ENCODE measurements around the gene AVPR1B.
"Not testable (repeated sequence)": the region's sequence is repeated elsewhere in the genome, so short reads cannot be mapped to it uniquely, and the experiment has no call there.

The AVPR1B gene

GRCh38 chr1:206080026-206080820 lies 37.0 kb downstream of the AVPR1B start:
- DNase-seq (ENCODE audit: low read depth in 2 of 2), result no peak

- DNase-seq (ENCODE audit: low read depth in 2 of 2), result no peak
Measured at GRCh38 chr1:206079135-206079534, 38.1 kb downstream of the AVPR1B start.

- no peak for DNase-seq (ENCODE audit: low read depth in 2 of 2)
Measured at GRCh38 chr1:206075786-206076755, 41.1 kb downstream of the AVPR1B start.

DNA sequence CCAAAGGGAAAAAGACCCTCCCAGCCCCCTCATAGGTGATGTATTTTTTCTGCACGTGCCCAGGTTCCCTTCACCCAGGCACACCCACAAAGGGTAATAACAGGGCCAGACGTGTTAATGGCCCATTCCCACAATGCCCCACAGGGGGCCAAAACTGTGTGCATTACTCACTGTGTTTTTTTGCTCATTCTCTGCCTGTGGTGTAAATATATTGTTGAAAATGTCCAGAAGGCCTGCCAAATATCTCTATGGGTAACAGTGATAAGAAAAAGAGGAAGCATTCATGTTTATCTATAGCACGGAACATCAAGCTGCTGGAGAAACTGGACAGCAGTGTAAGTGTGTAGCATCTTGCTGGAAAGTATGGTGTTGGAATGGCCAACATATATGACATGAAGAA lies 42.3 kb downstream of the AVPR1B start:
- no peak for DNase-seq (ENCODE audit: low read depth in 2 of 2)

DNA sequence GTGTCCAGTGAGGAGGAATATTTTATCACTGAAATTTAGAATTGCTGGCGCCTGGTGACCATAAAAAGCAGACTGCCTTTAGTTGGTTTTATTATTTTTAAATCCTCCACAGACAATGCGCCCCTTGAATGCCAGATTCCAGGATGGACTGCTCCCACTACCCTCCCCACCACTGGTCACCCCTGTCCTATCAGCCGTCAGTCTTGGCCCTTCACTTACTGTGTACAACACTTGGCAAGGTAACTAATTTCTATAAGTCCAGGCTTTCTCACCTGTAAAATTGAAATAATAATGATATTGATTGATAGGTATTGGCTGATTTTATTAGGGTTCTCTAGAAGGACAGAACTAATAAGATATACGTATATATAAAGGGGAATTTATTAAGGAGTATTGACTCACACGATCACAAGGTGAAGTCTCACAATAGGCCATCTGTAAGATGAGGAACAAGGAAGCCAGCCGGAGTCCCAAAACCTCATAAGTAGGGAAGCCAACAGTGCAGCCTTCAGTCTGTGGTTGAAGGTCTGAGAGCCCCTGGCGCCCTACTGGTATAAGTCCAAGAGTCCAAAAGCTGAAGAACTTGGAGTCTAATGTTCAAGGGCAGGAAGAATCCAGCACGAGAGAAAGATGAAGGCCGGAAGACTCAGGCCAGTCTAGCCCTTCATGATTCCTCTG lies 46.4 kb downstream of the AVPR1B start:
- no peak for DNase-seq (ENCODE audit: low read depth in 2 of 2)

GRCh38 chr1:206068314-206068713 lies 48.9 kb downstream of the AVPR1B start:
- no peak for DNase-seq (ENCODE audit: low read depth in 2 of 2)

GRCh38 chr1:206067486-206068227 lies 49.5 kb downstream of the AVPR1B start:
- no peak for DNase-seq (ENCODE audit: low read depth in 2 of 2)

GRCh38 chr1:206066479-206067171 lies 50.6 kb downstream of the AVPR1B start:
- no peak for DNase-seq (ENCODE audit: low read depth in 2 of 2)

- DNase-seq (ENCODE audit: low read depth in 2 of 2), result no peak
Measured at GRCh38 chr1:206065547-206066145, 51.5 kb downstream of the AVPR1B start.

GRCh38 chr1:206064501-206064900 lies 52.7 kb downstream of the AVPR1B start:
- not testable (repeated sequence) for DNase-seq (ENCODE audit: low read depth in 2 of 2)

DNA sequence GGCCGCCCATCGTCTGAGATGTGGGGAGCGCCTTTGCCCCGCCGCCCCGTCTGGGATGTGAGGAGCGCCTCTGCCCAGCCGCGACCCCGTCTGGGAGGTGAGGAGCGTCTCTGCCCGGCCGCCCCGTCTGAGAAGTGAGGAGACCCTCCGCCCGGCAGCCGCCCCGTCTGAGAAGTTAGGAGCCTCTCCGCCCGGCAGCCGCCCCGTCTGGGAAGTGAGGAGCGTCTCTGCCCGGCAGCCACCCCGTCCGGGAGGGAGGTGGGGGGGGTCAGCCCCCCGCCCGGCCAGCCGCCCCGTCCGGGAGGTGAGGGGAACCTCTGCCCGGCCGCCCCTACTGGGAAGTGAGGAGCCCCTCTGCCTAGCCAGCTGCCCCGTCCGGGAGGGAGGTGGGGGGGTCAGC lies 53.2 kb downstream of the AVPR1B start:
- not testable (repeated sequence) for DNase-seq (ENCODE audit: low read depth in 2 of 2)

DNA sequence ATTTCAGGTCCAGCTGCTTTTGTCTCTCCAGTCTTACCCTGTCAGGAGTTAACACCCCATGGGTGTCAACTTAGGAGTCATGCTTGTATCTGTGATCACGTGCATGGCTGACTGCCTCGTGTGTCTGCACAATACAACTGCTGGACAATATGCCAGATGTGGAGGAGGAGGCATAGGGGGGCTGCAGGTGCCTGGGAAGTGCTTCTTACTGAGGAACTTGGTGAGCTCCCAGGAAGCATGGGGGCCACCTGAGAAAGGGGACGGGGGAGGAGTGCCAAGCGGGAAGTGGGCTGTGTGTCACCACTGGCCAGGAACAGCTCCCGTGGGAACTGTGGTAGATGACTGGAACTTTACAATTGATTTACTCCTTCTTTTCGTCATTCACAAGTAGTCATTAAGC lies 54.7 kb downstream of the AVPR1B start:
- no peak for DNase-seq (ENCODE audit: low read depth in 2 of 2)

GRCh38 chr1:206060844-206061243 lies 56.3 kb downstream of the AVPR1B start:
- no peak for DNase-seq (ENCODE audit: low read depth in 2 of 2)
